Measurements from ENCODE around the gene CDKN2B.

Gene CDKN2B

GRCh38 chr9:22005702-22006606 is 3.2 kb downstream of the CDKN2B start:
- H3K27me3 ChIP-seq (ENCODE audit: insufficient read depth, low read depth, severe bottlenecking): no peaks in the 10 kb centered on the region
- H3K9me3 ChIP-seq (ENCODE audit: severe bottlenecking): no peaks in the 10 kb centered on the region
- no peak for DNase-seq
- H3K27ac ChIP-seq: no peak overlapping the region
- no peaks in the 10 kb centered on the region for H3K36me3 ChIP-seq
- TF ChIP-seq, protein P1, sequence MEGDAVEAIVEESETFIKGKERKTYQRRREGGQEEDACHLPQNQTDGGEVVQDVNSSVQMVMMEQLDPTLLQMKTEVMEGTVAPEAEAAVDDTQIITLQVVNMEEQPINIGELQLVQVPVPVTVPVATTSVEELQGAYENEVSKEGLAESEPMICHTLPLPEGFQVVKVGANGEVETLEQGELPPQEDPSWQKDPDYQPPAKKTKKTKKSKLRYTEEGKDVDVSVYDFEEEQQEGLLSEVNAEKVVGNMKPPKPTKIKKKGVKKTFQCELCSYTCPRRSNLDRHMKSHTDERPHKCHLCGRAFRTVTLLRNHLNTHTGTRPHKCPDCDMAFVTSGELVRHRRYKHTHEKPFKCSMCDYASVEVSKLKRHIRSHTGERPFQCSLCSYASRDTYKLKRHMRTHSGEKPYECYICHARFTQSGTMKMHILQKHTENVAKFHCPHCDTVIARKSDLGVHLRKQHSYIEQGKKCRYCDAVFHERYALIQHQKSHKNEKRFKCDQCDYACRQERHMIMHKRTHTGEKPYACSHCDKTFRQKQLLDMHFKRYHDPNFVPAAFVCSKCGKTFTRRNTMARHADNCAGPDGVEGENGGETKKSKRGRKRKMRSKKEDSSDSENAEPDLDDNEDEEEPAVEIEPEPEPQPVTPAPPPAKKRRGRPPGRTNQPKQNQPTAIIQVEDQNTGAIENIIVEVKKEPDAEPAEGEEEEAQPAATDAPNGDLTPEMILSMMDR (IDR thresholded peaks at IDR 0.05; ENCODE audit: low read depth, low read length): no peak
- no peak overlapping the region for H3K4me3 ChIP-seq (ENCODE audit: low read depth, low read length)

DNA sequence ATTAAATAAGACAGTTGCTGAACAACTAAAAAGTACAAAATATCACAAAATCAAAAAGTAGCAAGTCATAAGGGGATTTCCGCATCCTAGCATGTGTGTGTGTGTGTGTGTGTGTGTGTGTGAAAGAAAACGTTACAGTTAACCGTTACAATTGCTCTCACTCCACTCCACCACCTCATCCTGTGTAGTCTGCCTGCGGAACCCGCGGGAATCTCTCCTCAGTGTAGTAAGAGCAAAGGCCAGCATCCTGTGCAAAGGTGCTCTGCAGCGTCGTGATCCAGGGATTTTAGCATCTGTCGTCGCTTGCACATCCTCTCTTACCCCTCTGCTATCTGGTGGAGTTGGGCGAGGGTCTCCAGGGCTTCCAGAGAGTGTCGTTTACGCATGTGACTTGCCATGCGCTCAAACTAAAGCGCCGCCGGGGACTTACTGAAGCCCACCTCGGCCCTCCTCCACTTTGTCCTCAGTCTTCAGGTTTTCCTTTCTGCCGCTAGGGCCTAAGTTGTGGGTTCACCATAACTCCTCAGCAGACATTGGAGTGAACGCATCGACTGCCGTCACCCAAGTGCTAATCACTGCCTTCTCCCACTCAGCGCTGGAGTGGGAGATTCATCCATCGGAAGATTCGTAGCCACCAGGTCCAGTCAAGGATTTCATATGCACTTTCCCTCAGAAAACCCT is 3.9 kb downstream of the CDKN2B start:
- DNase-seq: no peak
- Histone ChIP-seq H3K36me3 (no peaks in the 10 kb centered on the region), H3K27ac (no peak overlapping the region), H3K9me3 (ENCODE audit: severe bottlenecking) (no peaks in the 10 kb centered on the region), H3K27me3 (ENCODE audit: insufficient read depth, low read depth, severe bottlenecking) (no peaks in the 10 kb centered on the region), H3K4me3 (ENCODE audit: low read depth, low read length) (no peak overlapping the region)
- TF ChIP-seq, protein P1 (IDR thresholded peaks at IDR 0.05; ENCODE audit: low read depth, low read length): no peak

GRCh38 chr9:22002038-22002437 is 7.1 kb downstream of the CDKN2B start:
- no peak for DNase-seq
- Histone ChIP-seq H3K9me3 (ENCODE audit: severe bottlenecking) (no peaks in the 10 kb centered on the region), H3K27me3 (ENCODE audit: insufficient read depth, low read depth, severe bottlenecking) (no peaks in the 10 kb centered on the region), H3K36me3 (no peaks in the 10 kb centered on the region), H3K4me3 (ENCODE audit: low read depth, low read length) (no peak overlapping the region), H3K27ac (no peak overlapping the region)
- TF ChIP-seq, protein P1 (IDR thresholded peaks at IDR 0.05; ENCODE audit: low read depth, low read length): no peak

DNA sequence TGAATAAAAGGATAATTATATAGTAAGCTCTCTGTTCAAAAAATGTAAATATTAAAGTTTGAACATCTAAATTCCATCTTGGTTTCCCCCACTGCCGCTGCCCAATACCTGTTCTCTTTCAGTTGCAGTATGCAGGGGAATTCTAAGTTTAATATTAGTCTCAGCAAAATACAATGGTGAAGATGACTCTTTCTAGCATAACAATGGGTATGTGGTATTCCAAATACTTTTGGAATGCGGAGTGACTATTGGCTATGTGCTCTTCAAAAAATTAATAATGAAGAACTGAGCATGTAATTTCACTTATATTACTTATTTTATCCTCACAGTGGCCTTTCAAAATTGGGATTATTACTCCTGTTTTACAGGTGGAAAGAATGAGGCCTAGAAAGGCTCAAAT is 11.1 kb downstream of the CDKN2B start:
- no peak for DNase-seq

GRCh38 chr9:21997480-21997879 is 11.6 kb downstream of the CDKN2B start:
- TF ChIP-seq, protein P1 (IDR thresholded peaks at IDR 0.05; ENCODE audit: low read depth, low read length): no peak
- H3K9me3 ChIP-seq (ENCODE audit: severe bottlenecking): no peaks in the 10 kb centered on the region
- DNase-seq: no peak
- no peak overlapping the region for H3K27ac ChIP-seq
- peaks cover 3% of the 10 kb centered on the region for H3K27me3 ChIP-seq (ENCODE audit: insufficient read depth, low read depth, severe bottlenecking)
- H3K36me3 ChIP-seq: peaks cover 9% of the 10 kb centered on the region
- H3K4me3 ChIP-seq (ENCODE audit: low read depth, low read length): no peak overlapping the region

More for the DNA sequence above, 11.1 kb downstream of the CDKN2B start:
- TF ChIP-seq, protein P1 (IDR thresholded peaks at IDR 0.05; ENCODE audit: low read depth, low read length): no peak
- Histone ChIP-seq H3K36me3 (peaks cover 9% of the 10 kb centered on the region), H3K9me3 (ENCODE audit: severe bottlenecking) (no peaks in the 10 kb centered on the region), H3K4me3 (ENCODE audit: low read depth, low read length) (no peak overlapping the region), H3K27ac (no peak overlapping the region), H3K27me3 (ENCODE audit: insufficient read depth, low read depth, severe bottlenecking) (peaks cover 3% of the 10 kb centered on the region)
